DMS114 treated with DMSO at 0.1 percent for 48 hours (cell line): Measurements from ENCODE around the gene MORF4L1.
"Not testable (repeated sequence)": the region's sequence is repeated elsewhere in the genome, so short reads cannot be mapped to it uniquely, and the experiment has no call there.

Experiments
- DNase-seq: peaks from one replicate; lab custom pipeline; 2025; ENCODE audit not compliant: unreplicated experiment; lab: John Stamatoyannopoulos, UW

MORF4L1 gene

GRCh38 chr15:78923480-78924360, 51.0 kb downstream of the MORF4L1 start:
- no peak for DNase-seq

GRCh38 chr15:78925076-78925624, 52.5 kb downstream of the MORF4L1 start:
- DNase-seq: no peak

- DNase-seq: no peak
These were observed 53.5 kb downstream of the MORF4L1 start for GRCh38 chr15:78925956-78926743.

- DNase-seq: no peak
These were observed 54.5 kb downstream of the MORF4L1 start for GRCh38 chr15:78927077-78927790.

GRCh38 chr15:78928176-78928575, 55.5 kb downstream of the MORF4L1 start:
- not testable (repeated sequence) for DNase-seq

GRCh38 chr15:78928616-78929093, 56.0 kb downstream of the MORF4L1 start:
- DNase-seq: no peak

- no peak for DNase-seq
These were observed 57.0 kb downstream of the MORF4L1 start for GRCh38 chr15:78929536-78930264.

- DNase-seq: no peak
These were observed 58.1 kb downstream of the MORF4L1 start for GRCh38 chr15:78930577-78931388.

GRCh38 chr15:78931439-78932257, 59.0 kb downstream of the MORF4L1 start:
- no peak for DNase-seq

- no peak for DNase-seq
These were observed 59.6 kb downstream of the MORF4L1 start for GRCh38 chr15:78932258-78932808.

GRCh38 chr15:78933187-78933822, 60.6 kb downstream of the MORF4L1 start:
- DNase-seq: no peak

GRCh38 chr15:78933823-78934654, 61.3 kb downstream of the MORF4L1 start:
- no peak for DNase-seq

- no peak for DNase-seq
These were observed 61.9 kb downstream of the MORF4L1 start for GRCh38 chr15:78934655-78935023.

- DNase-seq: no peak
These were observed 64.5 kb downstream of the MORF4L1 start for GRCh38 chr15:78937132-78937739.

- no peak for DNase-seq
These were observed 66.2 kb downstream of the MORF4L1 start for GRCh38 chr15:78938658-78939488.

GRCh38 chr15:78942741-78943140, 70.1 kb downstream of the MORF4L1 start:
- no peak for DNase-seq
